ENCODE results near the gene FAM177A1.

The FAM177A1 gene

GRCh38 chr14:35123388-35123703 is 77.3 kb downstream of the FAM177A1 start:
- DNase-seq (ENCODE audit: low read depth) = no peak

GRCh38 chr14:35124127-35124526 is 78.1 kb downstream of the FAM177A1 start:
- no peak for DNase-seq (ENCODE audit: low read depth)
